ENCODE data around the gene SLC10A3.

- no peak for TF ChIP-seq FOXP2 (optimal IDR thresholded peaks at IDR 0.05; ENCODE audit: control extremely low read depth, extremely low read length, insufficient read depth)
- TF ChIP-seq POLR2AphosphoS5 (IDR thresholded peaks at IDR 0.05; ENCODE audit: borderline replicate concordance, low read depth, low read length) = no peak
Observed at GRCh38 chrX:154444755-154445246, 45.6 kb downstream of the SLC10A3 start.

Data from SK-N-MC (cell line).